K562 (cell line): ENCODE measurements around the gene ZNF512B. TPM values are rescaled to one million over a fixed set of nuclear protein-coding genes. Genes with fewer than 3 reads are reported as not detected.

Experiments
- ATAC-seq: fragments of 200-7000 bp; cut with Tn5 transposase; 3 replicates; pipeline ENCODE4 v1.9.1; 2020; ENCODE audit warnings: moderate library complexity
- BruUV-seq: library from RNA; stranded (reverse); fragments of 400-500 nt; replicated peaks from 2 replicates; lab custom pipeline; 2021; lab: Mats Ljungman, UMichigan
- CTCF ChIA-PET: fragments of 300-600 bp; formaldehyde crosslinking; extraction: SDS; loops from one replicate; lab custom pipeline; 2021; ENCODE audit warnings: low intra/inter-chr PET ratio; lab: Yijun Ruan, JAX
- POLR2A ChIA-PET: fragments of 300-600, 350-650 bp; sonication (Branson Sonifier 250); formaldehyde crosslinking; extraction: SDS; loops from one replicate; lab custom pipeline; 2021; ENCODE audit warnings: antibody characterized with exemption, inconsistent platforms; lab: Yijun Ruan, JAX
- DNase-seq, 4 experiments: peaks; one replicate each; pipeline versions ENCODE4 v3.0.0 to v3.0.0-alpha.2; 2011 to 2018; ENCODE audit warnings: low spot score in 3 of 4, mixed read lengths in 3 of 4; ENCODE audit errors: extremely low read depth in 1 of 4
- FAIRE-seq: peaks from 2 replicates; lab custom pipeline; 2011; peaks lifted over from hg19 to GRCh38; lab: Jason Lieb, UNC
- H2AFZ ChIP-seq: 2 replicates; pipeline ENCODE4 v1.6.0; 2011; ENCODE audit warnings: low read depth, low read length, control low read depth, inconsistent platforms
- H3K27ac ChIP-seq: fragments of 200-600 bp; 3 replicates; pipeline ENCODE4 v1.8.0; 2011; ENCODE audit warnings: low read depth, mild to moderate bottlenecking, control low read depth, inconsistent platforms, low read length, moderate library complexity, mixed read lengths; ENCODE audit errors: extremely low read depth
- H3K27me3 ChIP-seq, 2 experiments: fragments of 300-600 bp in 1 of 2; 2 replicates in 1 of 2; 3 replicates in 1 of 2; pipeline versions ENCODE4 v1.6.0 to v1.8.0; 2011; ENCODE audit warnings: inconsistent platforms in 2 of 2, low read length in 2 of 2, mild to moderate bottlenecking in 1 of 2, mixed read lengths in 1 of 2, moderate library complexity in 1 of 2; ENCODE audit not compliant: control insufficient read depth in 2 of 2, insufficient read depth in 2 of 2
- H3K36me3 ChIP-seq: fragments of 300-600 bp; 3 replicates; pipeline ENCODE4 v1.8.0; 2011; ENCODE audit warnings: mild to moderate bottlenecking, low read length, inconsistent platforms; ENCODE audit not compliant: control insufficient read depth, insufficient read depth
- H3K4me1 ChIP-seq, 2 experiments: fragments of 200-600 bp in 1 of 2; replicated peaks in 1 of 2; 2 replicates in 1 of 2; 3 replicates in 1 of 2; pipeline versions ENCODE4 v1.5.1 to v1.8.0; 2011; ENCODE audit warnings: inconsistent platforms in 2 of 2, low read length in 2 of 2, mild to moderate bottlenecking in 1 of 2, mixed read lengths in 1 of 2, moderate library complexity in 1 of 2; ENCODE audit not compliant: control insufficient read depth in 2 of 2, insufficient read depth in 2 of 2
- H3K4me2 ChIP-seq: 2 replicates; pipeline ENCODE4 v1.6.1; 2011; ENCODE audit warnings: low read length, control low read depth, inconsistent platforms, mixed read lengths; ENCODE audit not compliant: insufficient read depth
- H3K4me3 ChIP-seq: fragments of 200-600 bp; sonication (generic), shearing (Covaris generic); 2 replicates; pipeline ENCODE4 v1.5.1; 2016; ENCODE audit warnings: control low read depth, inconsistent platforms
- H3K79me2 ChIP-seq: fragments of 200-600 bp; 3 replicates; pipeline ENCODE4 v1.8.0; 2011; ENCODE audit warnings: low read length, inconsistent platforms; ENCODE audit not compliant: control insufficient read depth, insufficient read depth
- H3K9ac ChIP-seq, 2 experiments: 2 replicates each; pipeline versions ENCODE4 v1.6.0 to v1.6.1; 2011; ENCODE audit warnings: low read depth in 2 of 2, low read length in 2 of 2, control low read depth in 1 of 2, inconsistent platforms in 1 of 2, mild to moderate bottlenecking in 1 of 2, mixed read lengths in 1 of 2; ENCODE audit not compliant: insufficient read depth in 1 of 2
- H3K9me1 ChIP-seq: one replicate; pipeline ENCODE4 v1.6.0; 2011; ENCODE audit warnings: inconsistent platforms, mild to moderate bottlenecking, low read length, moderate library complexity; ENCODE audit not compliant: control insufficient read depth, insufficient read depth
- H3K9me3 ChIP-seq: replicated peaks from 2 replicates; pipeline ENCODE4 v1.5.1; 2011; ENCODE audit warnings: low read depth, low read length, inconsistent platforms; ENCODE audit not compliant: control insufficient read depth, insufficient read depth
- H4K20me1 ChIP-seq: replicated peaks from 2 replicates; pipeline ENCODE4 v1.6.1; 2011; ENCODE audit warnings: low read length, inconsistent platforms, mixed read lengths; ENCODE audit not compliant: control insufficient read depth, insufficient read depth
- IFI16 ChIP-seq: fragments of 250-450 bp; sonication (Bioruptor Pico); IDR thresholded peaks from 2 replicates; pipeline ENCODE4 v2.1.2; 2022; ENCODE audit warnings: mild to moderate bottlenecking, inconsistent platforms
- POLR2G ChIP-seq: fragments of 200-400 bp; formaldehyde crosslinking; IDR thresholded peaks from 2 replicates; pipeline ENCODE4 v1.6.1; 2017; ENCODE audit warnings: low read depth, mild to moderate bottlenecking, antibody characterized with exemption, low read length, moderate library complexity
- RBM22 ChIP-seq: fragments of 200-400 bp; formaldehyde crosslinking; IDR thresholded peaks from 2 replicates; pipeline ENCODE4 v1.6.1; 2018; ENCODE audit warnings: low read length, low read depth; ENCODE audit not compliant: poor library complexity, severe bottlenecking
- SIN3B ChIP-seq: fragments of 450-650 bp; IDR thresholded peaks from 2 replicates; pipeline ENCODE4 v1.6.1; 2017; ENCODE audit warnings: low read depth, mild to moderate bottlenecking, moderate library complexity
- WGBS: fragments of 100-300 bp; shearing (Covaris generic); methylation state at CpG from one replicate; pipeline ENCODE4 v1.1.6; 2016; ENCODE audit warnings: low coverage, mixed read lengths; ENCODE audit not compliant: insufficient coverage; ENCODE audit errors: missing lambda C conversion rate; 5-methylcytosine and 5-hydroxymethylcytosine counted together
- in situ Hi-C: fragments of 300-500 bp; cut with MboI; formaldehyde crosslinking; loops from 4 replicates; pipeline ENCODE4 v1.15.0; 2018; ENCODE audit warnings: inconsistent platforms, mixed read lengths
- intact Hi-C: fragments of 100-400 bp; cut with micrococcal nuclease; formaldehyde crosslinking; loops from 2 replicates; pipeline ENCODE4 v1.14.2; 2022
- polyA plus RNA-seq, 8 experiments: library from polyadenylated mRNA; depleted of rRNA in 4 of 8; stranded (reverse) in 5 of 8; unstranded in 3 of 8; fragments of >200 nt; fragmentation: Nextera tagmentation in 2 of 8; fragmentation: Illumina TruSeq in 1 of 8; extraction: Ambion mirVana in 2 of 8; extraction: Trizol in 1 of 8; gene quantifications; 2 replicates each; pipeline versions ENCODE4 v1.2.1 to v1.2.3, GENCODE V29; 2011 to 2014; ENCODE audit warnings: inconsistent platforms in 1 of 8, missing spikeins in 1 of 8
- total RNA-seq, 7 experiments: library from RNA; depleted of rRNA in 6 of 7; stranded (reverse); fragments of >200 nt in 6 of 7; fragmentation: Illumina TruSeq in 2 of 7; extraction: Trizol in 2 of 7; gene quantifications; 2 replicates each; pipeline versions ENCODE4 v1.2.1 to v1.2.3, GENCODE V29; 2011 to 2021; ENCODE audit warnings: low replicate concordance in 1 of 7

Gene ZNF512B
- total and polyA plus RNA-seq, 9 of the 15 experiments (the other 6 are each of a cell fraction or from before 2014, with no cell fraction given) = 0.01 to 27.8 (median 8.2) TPM

- BruUV-seq = no TSS peak
- in situ Hi-C loops (no loop called here), intact Hi-C loops (no loop called here)
- ChIA-PET CTCF (no interaction called here), POLR2A (no interaction called here)
- Histone ChIP-seq H3K9me1 (peaks cover 5% of the 10 kb centered on the region), H3K4me2 (no peak overlapping the region), H3K79me2 (peaks cover 38% of the 10 kb centered on the region), H3K4me1 (peaks cover 8 to 85% of the 10 kb centered on the region in 2 experiments; a peak in 3 of 5 replicates), H3K9ac (peak overlapping the region in 1 of 2 experiments; percentile 85; a peak in 2 of 4 replicates), H3K36me3 (peaks cover 79% of the 10 kb centered on the region; the same call in 2 of the 3 replicates), H3K27ac (peak overlapping the region; percentile 37; the same call in 2 of the 3 replicates), H3K27me3 (no peaks in the 10 kb centered on the region), H3K4me3 (no peak overlapping the region), H4K20me1 (peaks cover 40% of the 10 kb centered on the region), H3K9me3 (no peaks in the 10 kb centered on the region; the same call in 1 of the 2 replicates), H2AFZ (no peak overlapping the region)
- TF ChIP-seq POLR2G (peak; percentile 63), IFI16 (CRISPR knock-in tag) (no peak), SIN3B (no peak), RBM22 (peak; percentile 23)
- DNase-seq (no peak), ATAC-seq (no peak), FAIRE-seq (no peak)
- WGBS = 91% methylated on average over 16 of the region's 19 CpGs
These were observed 26.5 kb downstream of the ZNF512B start for GRCh38 chr20:63942969-63943807.
